Adrenal gland (tissue), 5 donors: Measurements from ENCODE around the gene IQCN.

Experiments
- CTCF ChIP-seq, 6 experiments: fragments of 450-650 bp in 4 of 6; fragments of 200-600 bp in 2 of 6; sonication (generic) in 1 of 6; IDR thresholded peaks; 1 replicate in 5 of 6; 2 replicates in 1 of 6; pipeline versions ENCODE4 v1.5.1 to v1.8.0; 2016 to 2021; ENCODE audit warnings: antibody characterized with exemption in 6 of 6, mild to moderate bottlenecking in 2 of 6, moderate library complexity in 1 of 6
- POLR2A ChIP-seq, 2 donors: fragments of 450-650 bp; IDR thresholded peaks; one replicate each; pipeline ENCODE4 v1.6.1; 2017; ENCODE audit warnings: antibody characterized with exemption in 2 of 2, mild to moderate bottlenecking in 2 of 2, moderate library complexity in 1 of 2
- donor health status: DM: no; HTN: no; CAD: no.

- TF ChIP-seq CTCF (IDR thresholded peaks at IDR 0.05) (no peak), POLR2A (IDR thresholded peaks at IDR 0.05) (no peak)
Measured at GRCh38 chr19:18254546-18255503, 19.4 kb downstream of the IQCN start.
